Effector memory CD4-positive, alpha-beta T cell (primary cell): ENCODE results near the gene MEIKIN.

Source experiments
- DNase-seq, 3 donors: peaks; one replicate each; pipeline ENCODE4 v3.0.0-alpha.2; 2020
- H3K27ac ChIP-seq: 2 replicates; pipeline ENCODE4 v1.7.0; 2013; ENCODE audit warnings: mild to moderate bottlenecking, low read length, moderate library complexity; ENCODE audit not compliant: insufficient read depth, poor library complexity, severe bottlenecking
- H3K27me3 ChIP-seq: replicated peaks from 2 replicates; pipeline ENCODE4 v1.7.0; 2013; ENCODE audit warnings: mild to moderate bottlenecking, low read length; ENCODE audit not compliant: insufficient read depth, control insufficient read depth, poor library complexity, severe bottlenecking
- H3K36me3 ChIP-seq: 2 replicates; pipeline ENCODE4 v1.7.0; 2013; ENCODE audit warnings: mild to moderate bottlenecking, low read length, moderate library complexity; ENCODE audit not compliant: control insufficient read depth, insufficient read depth
- H3K4me1 ChIP-seq: 2 replicates; pipeline ENCODE4 v1.7.0; 2013; ENCODE audit warnings: low read length, mild to moderate bottlenecking; ENCODE audit not compliant: control insufficient read depth, insufficient read depth, poor library complexity, severe bottlenecking
- H3K4me3 ChIP-seq: 2 replicates; pipeline ENCODE4 v1.7.0; 2013; ENCODE audit warnings: low read length, low read depth, mild to moderate bottlenecking; ENCODE audit not compliant: insufficient read depth, poor library complexity, severe bottlenecking
- H3K9me3 ChIP-seq: 2 replicates; pipeline ENCODE4 v1.7.0; 2013; ENCODE audit warnings: mild to moderate bottlenecking, low read length, moderate library complexity; ENCODE audit not compliant: control insufficient read depth

The MEIKIN gene

DNA sequence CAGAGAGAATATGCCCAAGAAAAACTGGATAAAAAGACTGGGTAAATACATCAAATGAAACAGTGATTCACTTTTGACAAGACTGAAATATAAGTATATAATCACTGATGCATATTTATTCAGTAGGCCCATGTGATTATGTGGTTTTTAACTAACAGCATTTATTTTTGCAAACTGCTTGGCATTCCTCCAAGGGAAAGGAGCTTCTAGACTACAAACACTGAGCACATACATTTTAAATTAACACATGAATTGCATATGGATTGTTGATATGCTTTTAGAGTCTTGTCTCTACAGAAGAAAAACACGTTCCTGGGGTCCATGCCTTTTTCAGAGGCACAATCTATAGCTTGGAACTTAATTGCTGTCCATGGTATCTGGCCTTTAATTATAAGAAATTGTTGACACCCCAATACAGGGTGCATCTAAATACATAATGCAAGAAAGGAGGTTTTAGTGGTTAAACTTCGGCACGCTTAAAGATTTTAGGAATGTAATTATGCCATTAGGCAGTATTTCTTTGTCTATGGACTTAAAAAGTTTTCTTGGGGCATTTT lies 6.9 kb upstream of the MEIKIN start:
- H3K36me3 ChIP-seq: peaks cover 12% of the 10 kb centered on the region
- H3K27ac ChIP-seq: no peak overlapping the region
- no peaks in the 10 kb centered on the region for H3K9me3 ChIP-seq
- no peaks in the 10 kb centered on the region for H3K27me3 ChIP-seq
- no peak for DNase-seq
- no peak overlapping the region for H3K4me3 ChIP-seq
- no peaks in the 10 kb centered on the region for H3K4me1 ChIP-seq

DNA sequence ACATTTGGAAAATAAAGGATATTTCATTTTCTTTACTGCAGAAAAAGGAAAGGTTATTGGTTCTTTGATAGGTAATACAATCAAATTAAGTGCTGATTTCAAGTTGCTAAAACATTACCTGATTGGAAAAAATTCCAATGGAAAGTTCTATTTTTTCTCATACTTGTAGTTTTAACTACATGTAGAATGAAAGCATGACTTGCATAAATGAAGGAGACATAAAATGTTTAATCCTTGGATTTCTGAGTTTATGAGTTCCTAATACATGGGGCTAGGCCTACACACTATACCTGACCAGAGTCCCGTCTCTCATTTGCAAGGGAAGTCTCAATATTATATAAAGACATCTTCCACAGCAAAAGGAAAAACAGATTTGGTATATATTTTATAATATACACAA lies 5.2 kb upstream of the MEIKIN start:
- H3K9me3 ChIP-seq: no peaks in the 10 kb centered on the region
- peaks cover 12% of the 10 kb centered on the region for H3K36me3 ChIP-seq
- no peak for DNase-seq
- H3K4me1 ChIP-seq: no peaks in the 10 kb centered on the region
- no peaks in the 10 kb centered on the region for H3K27me3 ChIP-seq
- H3K27ac ChIP-seq: no peak overlapping the region
- H3K4me3 ChIP-seq: no peak overlapping the region

DNA sequence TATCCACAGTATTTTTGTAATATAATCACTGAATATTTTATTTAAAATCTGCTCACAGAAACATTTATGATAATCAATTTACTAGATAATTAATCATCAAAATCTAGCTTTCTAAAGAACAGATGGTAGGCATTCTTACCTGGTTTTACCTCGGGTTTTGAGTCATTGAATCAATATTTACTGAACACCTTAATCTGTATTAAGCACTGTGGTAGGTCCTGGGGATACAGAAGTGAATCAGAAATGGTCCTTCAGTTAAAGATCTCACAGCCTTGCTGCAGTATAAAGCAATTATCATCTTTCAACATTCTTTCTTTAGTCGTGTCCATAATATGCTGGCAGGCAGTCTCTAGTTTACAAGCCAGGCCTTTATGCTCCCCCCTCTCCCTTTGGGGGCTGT lies 2.0 kb upstream of the MEIKIN start:
- no peak overlapping the region for H3K4me3 ChIP-seq
- H3K36me3 ChIP-seq: peaks cover 2% of the 10 kb centered on the region
- no peaks in the 10 kb centered on the region for H3K9me3 ChIP-seq
- DNase-seq: no peak
- no peaks in the 10 kb centered on the region for H3K4me1 ChIP-seq
- H3K27ac ChIP-seq: no peak overlapping the region
- H3K27me3 ChIP-seq: no peaks in the 10 kb centered on the region

DNA sequence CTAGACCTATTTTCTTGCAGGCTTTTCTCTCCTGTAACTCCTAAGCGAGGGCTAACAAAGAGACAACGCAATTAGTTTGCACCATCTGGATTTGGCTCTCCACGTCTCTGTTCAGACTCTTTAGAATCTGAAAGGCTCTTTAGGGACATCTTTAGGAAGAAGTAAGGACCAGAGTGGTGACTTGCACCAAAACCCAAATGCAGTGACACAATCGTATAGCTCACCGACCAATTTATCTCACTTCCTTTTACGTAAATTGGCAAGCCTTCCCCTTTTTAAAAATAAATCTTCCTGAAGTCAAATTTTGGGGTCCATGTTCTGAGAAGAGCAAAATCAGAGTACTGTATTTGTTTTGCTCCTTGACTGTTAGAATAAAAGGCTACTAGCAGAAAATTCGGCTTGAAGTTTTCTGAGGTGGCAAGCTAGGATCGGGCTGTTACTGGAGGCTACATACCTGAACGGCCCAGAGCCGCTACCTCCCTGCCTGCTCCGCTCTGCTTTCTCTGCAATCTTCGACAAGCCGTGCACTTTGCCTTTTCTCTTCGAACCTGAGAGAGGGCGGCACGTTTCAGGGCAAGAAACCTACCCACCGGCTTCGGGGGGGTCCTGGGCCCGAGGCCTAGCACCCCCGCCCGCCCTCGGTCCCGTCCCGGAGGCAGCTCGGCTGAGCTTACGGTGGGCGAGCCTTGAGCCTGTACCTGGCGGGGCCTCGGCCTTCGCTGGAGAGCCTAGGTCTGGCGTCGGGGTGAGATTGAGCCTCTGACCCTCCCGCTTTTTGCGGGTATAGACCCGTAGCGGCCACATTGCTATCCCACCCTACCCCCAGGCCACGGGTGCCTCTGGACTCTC lies 537 bp downstream of the MEIKIN start:
- Histone ChIP-seq H3K4me3 (no peak overlapping the region), H3K27ac (no peak overlapping the region)
- DNase-seq: no peak

DNA sequence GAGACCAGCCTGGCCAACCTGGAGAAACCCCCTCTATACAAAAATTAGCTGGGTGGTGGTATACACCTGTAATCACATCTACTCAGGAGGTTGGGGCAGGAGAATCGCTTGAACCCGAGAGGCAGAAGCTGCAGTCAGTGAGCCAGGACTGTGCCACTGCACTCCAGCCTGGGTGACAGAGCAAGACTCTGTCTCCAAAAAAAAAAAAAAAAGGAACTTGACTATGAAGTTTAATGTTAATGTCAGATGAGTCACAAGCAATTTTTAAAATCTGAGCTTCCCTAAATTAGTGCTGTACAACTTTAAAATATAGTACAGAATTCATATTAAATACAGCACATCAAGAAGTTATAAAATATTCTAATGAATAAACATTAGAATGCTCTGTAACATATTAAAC lies 1.5 kb downstream of the MEIKIN start:
- H3K4me1 ChIP-seq: no peaks in the 10 kb centered on the region
- H3K9me3 ChIP-seq: no peaks in the 10 kb centered on the region
- no peaks in the 10 kb centered on the region for H3K36me3 ChIP-seq
- H3K27ac ChIP-seq: no peak overlapping the region
- H3K4me3 ChIP-seq: no peak overlapping the region
- H3K27me3 ChIP-seq: no peaks in the 10 kb centered on the region
- no peak for DNase-seq

More for the DNA sequence above, 537 bp downstream of the MEIKIN start:
- no peaks in the 10 kb centered on the region for H3K4me1 ChIP-seq
- no peaks in the 10 kb centered on the region for H3K36me3 ChIP-seq
- no peaks in the 10 kb centered on the region for H3K27me3 ChIP-seq
- no peaks in the 10 kb centered on the region for H3K9me3 ChIP-seq

DNA sequence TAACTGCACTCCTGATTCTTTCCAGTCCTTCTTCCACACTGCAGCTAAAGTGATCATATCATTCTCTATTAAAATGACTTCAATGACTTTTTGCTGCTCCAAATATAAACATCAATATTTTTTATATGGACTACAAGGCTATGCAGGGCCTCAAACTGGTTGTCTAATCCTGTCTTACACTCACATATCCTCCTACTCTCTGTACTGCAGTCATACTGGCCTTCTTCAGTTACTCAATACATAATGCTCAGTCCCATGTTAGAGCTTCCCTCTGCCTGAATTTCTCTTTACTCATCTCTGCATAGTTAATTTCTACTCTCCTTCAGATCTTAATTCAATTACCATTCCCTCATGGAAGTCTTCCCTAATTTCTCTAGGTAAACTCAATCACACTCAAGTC lies 3.4 kb downstream of the MEIKIN start:
- H3K4me3 ChIP-seq: no peak overlapping the region
- no peak for DNase-seq

DNA sequence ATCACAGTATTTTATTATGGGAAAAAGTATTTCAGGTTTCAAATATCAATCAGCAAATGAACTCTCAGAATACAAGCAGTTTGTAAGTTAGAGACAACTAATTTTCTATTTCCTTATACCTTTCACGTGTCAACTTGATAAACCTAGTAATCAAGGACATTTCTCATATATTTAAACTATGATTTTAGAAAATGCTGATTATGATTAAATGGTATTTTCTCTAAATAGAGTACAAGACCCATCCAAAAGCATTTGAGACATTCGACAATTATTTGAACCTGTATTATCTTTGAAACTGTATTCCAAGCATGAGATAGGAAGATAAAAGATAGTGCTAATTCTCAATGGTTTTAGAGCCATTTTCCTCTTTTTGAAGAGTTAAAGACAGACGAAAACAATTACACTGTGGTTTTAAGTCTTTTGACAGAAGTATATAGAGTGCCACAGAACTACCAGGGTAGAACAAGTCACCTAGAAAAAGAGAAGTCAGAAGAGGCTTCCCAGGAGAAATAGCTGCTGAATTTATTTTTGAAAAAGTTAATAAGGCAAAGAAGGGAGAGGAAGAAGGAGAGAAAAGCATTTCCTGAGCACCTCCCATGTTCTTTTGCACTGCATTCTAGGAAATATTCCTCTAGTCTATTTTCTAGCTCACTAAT lies 5.6 kb downstream of the MEIKIN start:
- H3K27ac ChIP-seq: no peak overlapping the region
- H3K4me1 ChIP-seq: no peaks in the 10 kb centered on the region
- H3K36me3 ChIP-seq: no peaks in the 10 kb centered on the region
- H3K9me3 ChIP-seq: no peaks in the 10 kb centered on the region
- no peaks in the 10 kb centered on the region for H3K27me3 ChIP-seq
- no peak overlapping the region for H3K4me3 ChIP-seq
- DNase-seq: no peak

More for the DNA sequence above, 3.4 kb downstream of the MEIKIN start:
- Histone ChIP-seq H3K9me3 (no peaks in the 10 kb centered on the region), H3K4me1 (no peaks in the 10 kb centered on the region), H3K27ac (no peak overlapping the region), H3K36me3 (no peaks in the 10 kb centered on the region), H3K27me3 (no peaks in the 10 kb centered on the region)

DNA sequence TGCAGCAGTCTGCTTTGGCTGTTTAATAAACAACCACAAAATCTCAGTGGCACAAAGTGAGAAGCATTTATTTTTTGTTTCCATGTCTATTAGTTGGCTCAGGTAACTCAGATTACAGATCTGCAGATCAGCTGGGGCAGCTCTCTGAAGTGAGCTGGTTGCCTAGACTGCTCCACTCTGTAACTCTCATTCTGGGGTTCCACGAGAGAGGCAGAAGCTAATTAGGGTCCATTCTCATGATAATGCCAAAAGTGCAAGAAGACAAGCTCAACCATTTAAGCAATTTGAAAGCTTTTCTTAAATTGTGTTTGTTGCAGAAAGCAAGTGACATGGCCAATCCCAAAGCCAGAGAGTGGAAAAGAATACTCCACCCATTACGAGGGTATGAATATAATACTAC lies 13.2 kb downstream of the MEIKIN start:
- H3K27ac ChIP-seq: no peak overlapping the region
- no peaks in the 10 kb centered on the region for H3K27me3 ChIP-seq
- H3K9me3 ChIP-seq: peaks cover 13% of the 10 kb centered on the region
- no peak overlapping the region for H3K4me3 ChIP-seq
- H3K36me3 ChIP-seq: no peaks in the 10 kb centered on the region
- no peak for DNase-seq
- no peaks in the 10 kb centered on the region for H3K4me1 ChIP-seq

DNA sequence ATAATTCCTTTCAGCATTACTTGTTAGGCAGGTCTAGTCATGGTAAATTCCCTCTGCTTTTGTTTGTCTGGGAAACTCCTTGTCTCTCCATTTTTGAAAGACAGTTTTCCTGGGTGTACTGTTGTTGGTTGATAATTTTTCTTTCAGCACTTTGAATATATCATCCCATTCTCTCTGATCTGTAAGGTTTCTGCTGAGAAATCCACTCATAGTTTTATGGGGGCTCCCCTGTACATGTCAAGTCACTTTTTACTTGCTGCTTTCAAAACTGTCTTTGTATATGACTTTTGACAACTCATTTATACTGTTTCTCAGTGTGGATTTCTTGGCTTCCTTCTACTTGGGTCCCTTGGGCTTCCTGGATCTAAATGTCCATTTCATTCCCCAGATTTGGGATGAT lies 16.5 kb downstream of the MEIKIN start:
- H3K4me1 ChIP-seq: no peaks in the 10 kb centered on the region
- no peak overlapping the region for H3K4me3 ChIP-seq
- H3K36me3 ChIP-seq: no peaks in the 10 kb centered on the region
- DNase-seq: no peak
- H3K27ac ChIP-seq: no peak overlapping the region
- peaks cover 13% of the 10 kb centered on the region for H3K9me3 ChIP-seq
- no peaks in the 10 kb centered on the region for H3K27me3 ChIP-seq

DNA sequence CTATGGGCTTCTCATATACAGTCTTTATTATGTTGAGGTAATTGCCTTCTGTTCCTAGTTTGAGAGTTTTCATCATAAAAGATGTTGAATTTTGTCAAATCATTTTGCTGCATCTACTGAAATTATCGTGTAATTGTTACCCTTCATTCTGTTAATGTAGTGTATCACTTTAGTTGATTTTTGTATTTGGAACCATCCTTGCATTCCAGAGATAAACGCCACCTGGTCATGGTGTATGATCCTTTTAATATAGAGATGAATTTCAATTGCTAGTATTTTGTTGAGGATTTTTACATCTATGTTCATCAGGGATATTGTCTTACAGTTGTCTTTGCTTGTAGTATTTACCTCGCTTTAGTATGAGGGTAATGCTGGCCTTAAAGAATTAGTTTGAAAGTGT lies 19.3 kb downstream of the MEIKIN start:
- peaks cover 13% of the 10 kb centered on the region for H3K9me3 ChIP-seq
- no peaks in the 10 kb centered on the region for H3K27me3 ChIP-seq
- no peaks in the 10 kb centered on the region for H3K4me1 ChIP-seq
- DNase-seq: no peak
- no peak overlapping the region for H3K27ac ChIP-seq
- H3K36me3 ChIP-seq: no peaks in the 10 kb centered on the region
- no peak overlapping the region for H3K4me3 ChIP-seq
